Effector memory CD8-positive, alpha-beta T cell (primary cell): ENCODE results near the gene SRR.

Source experiments
- ATAC-seq: fragments of 150-1000 bp; cut with Tn5 transposase; replicated peaks from 2 replicates; pipeline ENCODE4 v1.10.0; 2021; ENCODE audit warnings: mild to moderate bottlenecking, moderate library complexity
- DNase-seq, 3 experiments: peaks; one replicate each; pipeline ENCODE4 v3.0.0; 2021
- H3K27ac Mint-ChIP-seq, 2 donors: one replicate each; pipeline ENCODE4 v1.8.0; 2022; ENCODE audit warnings: mild to moderate bottlenecking in 2 of 2, mixed read lengths in 2 of 2, moderate library complexity in 2 of 2
- H3K27me3 Mint-ChIP-seq, 2 donors: one replicate each; pipeline ENCODE4 v1.8.0; 2022; ENCODE audit warnings: mixed read lengths in 2 of 2
- H3K36me3 Mint-ChIP-seq: one replicate; pipeline ENCODE4 v1.8.0; 2022; ENCODE audit warnings: mild to moderate bottlenecking, moderate library complexity, mixed read lengths; ENCODE audit not compliant: insufficient read depth
- H3K4me1 Mint-ChIP-seq, 2 donors: one replicate each; pipeline ENCODE4 v1.8.0; 2022; ENCODE audit warnings: low read depth in 2 of 2, mixed read lengths in 2 of 2
- H3K4me3 Mint-ChIP-seq, 2 donors: one replicate each; pipeline ENCODE4 v1.8.0; 2022; ENCODE audit warnings: mild to moderate bottlenecking in 2 of 2, mixed read lengths in 2 of 2, moderate library complexity in 2 of 2
- H3K9me3 Mint-ChIP-seq, 2 donors: one replicate each; pipeline ENCODE4 v1.8.0; 2022; ENCODE audit warnings: mixed read lengths in 2 of 2

Gene SRR

DNA sequence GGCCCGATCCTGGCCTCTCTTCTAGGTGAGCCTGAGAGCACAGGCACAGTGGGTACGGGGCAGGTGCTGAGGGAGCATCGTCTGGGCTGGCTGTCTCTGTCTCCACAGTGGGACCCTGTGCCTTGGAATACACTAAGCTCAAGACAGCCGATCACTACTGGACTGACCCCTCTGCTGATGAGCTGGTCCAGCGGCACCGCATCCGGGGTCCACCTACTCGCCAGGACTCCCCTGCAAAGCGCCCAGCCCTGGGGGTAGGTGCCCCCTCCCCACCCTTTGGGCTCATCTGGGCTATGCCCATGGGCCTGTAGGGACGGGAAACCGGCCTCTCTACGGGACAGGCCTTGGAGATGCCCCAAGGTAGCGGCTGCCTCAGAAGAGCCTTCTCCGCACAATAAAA lies 59.1 kb downstream of the SRR start:
- ATAC-seq (no peak), DNase-seq (no peak)
- Mint-ChIP-seq H3K27ac (peak overlapping the region in 1 of 2 donors; percentile 29), H3K36me3 (peaks cover 21% of the 10 kb centered on the region), H3K4me1 (peaks cover 0 to 4% of the 10 kb centered on the region in 2 donors), H3K27me3 (no peaks in the 10 kb centered on the region), H3K9me3 (no peaks in the 10 kb centered on the region), H3K4me3 (no peak overlapping the region)

DNA sequence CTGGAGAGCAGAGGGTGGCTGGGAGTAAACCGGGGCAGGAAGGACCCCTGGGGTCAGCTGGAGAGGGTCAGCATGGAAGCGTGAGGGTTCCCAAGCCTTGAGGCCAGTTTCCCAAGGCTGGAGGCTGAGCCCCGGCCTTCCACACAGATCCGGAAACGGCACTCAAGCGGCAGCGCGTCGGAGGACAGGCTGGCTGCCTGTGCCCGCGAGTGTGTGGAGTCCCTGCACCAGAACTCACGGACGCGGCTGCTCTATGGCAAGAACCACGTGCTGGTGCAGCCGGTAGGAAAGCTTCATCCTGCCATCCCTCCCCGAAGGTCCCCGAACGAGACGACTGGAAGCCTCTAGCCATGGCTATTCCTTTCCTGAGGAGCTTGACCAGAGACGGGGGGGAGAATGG lies 59.6 kb downstream of the SRR start:
- no peak for DNase-seq
- no peaks in the 10 kb centered on the region for H3K27me3 Mint-ChIP-seq
- no peaks in the 10 kb centered on the region for H3K9me3 Mint-ChIP-seq
- ATAC-seq = no peak
- H3K36me3 Mint-ChIP-seq = peaks cover 21% of the 10 kb centered on the region
- H3K4me1 Mint-ChIP-seq = peaks cover 0 to 4% of the 10 kb centered on the region in 2 donors
- H3K4me3 Mint-ChIP-seq = no peak overlapping the region
- no peak overlapping the region for H3K27ac Mint-ChIP-seq

DNA sequence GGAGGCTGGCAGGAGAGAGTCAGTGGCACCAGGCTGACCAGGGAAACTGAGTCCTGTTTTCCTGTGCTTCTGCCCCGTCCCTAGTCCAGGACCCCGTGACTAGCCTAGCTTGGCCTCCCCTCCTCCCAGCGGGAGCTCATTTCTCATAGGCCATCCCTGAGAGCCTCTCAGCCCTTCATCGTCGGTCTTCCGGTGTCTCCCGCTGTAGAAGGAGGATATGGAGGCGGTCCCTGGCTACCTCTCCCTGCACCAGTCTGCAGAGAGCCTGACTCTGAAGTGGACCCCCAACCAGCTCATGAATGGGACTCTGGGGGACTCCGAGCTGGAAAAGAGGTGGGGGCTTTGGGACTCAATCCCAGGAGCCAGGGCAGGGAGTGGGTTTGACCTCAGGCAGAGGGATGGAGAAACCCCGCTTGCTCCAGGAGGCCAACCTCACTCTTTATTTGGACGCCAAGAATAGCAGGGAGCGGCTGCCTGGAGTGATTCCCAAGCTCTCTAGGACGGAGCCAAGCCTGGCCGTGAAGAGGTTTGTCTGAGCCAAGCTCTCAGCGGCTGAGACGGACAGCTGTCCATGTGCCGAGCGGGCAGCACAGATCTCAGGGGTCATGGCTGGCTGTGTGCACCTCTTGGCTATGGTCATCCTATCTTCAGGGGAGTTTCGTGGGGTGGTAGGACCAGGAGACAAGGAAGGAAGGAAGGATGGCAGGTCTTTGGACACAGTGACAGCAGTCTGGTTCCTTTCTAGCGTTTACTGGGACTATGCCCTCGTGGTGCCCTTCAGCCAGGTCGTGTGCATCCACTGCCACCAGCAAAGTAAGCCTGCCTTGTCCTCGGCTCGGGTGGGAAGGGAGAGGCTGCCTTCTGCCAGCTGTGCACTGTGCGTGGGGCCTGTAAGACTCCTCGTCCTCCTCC lies 60.4 kb downstream of the SRR start:
- no peaks in the 10 kb centered on the region for H3K9me3 Mint-ChIP-seq
- DNase-seq = no peak
- no peak overlapping the region for H3K27ac Mint-ChIP-seq
- peaks cover 18% of the 10 kb centered on the region for H3K36me3 Mint-ChIP-seq
- no peak for ATAC-seq
- peaks cover 0 to 4% of the 10 kb centered on the region in 2 donors for H3K4me1 Mint-ChIP-seq
- no peaks in the 10 kb centered on the region for H3K27me3 Mint-ChIP-seq
- no peak overlapping the region for H3K4me3 Mint-ChIP-seq

DNA sequence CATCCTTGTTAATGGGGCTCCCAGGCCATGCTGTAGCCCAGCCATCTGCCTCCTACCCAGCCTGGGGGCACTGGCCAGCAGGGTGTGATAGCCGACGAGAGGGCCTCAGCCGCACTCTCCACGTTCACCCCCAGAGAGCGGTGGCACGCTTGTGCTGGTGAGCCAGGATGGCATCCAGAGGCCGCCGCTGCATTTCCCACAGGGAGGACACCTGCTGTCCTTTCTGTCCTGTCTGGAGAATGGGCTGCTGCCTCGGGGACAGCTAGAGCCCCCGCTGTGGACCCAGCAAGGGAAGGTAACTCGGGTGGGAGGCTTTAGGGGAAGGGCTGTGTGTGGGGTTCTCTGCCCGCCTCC lies 61.0 kb downstream of the SRR start:
- ATAC-seq (no peak), DNase-seq (no peak)
- H3K9me3 Mint-ChIP-seq = no peaks in the 10 kb centered on the region
- H3K4me3 Mint-ChIP-seq = no peak overlapping the region
- H3K36me3 Mint-ChIP-seq = peaks cover 18% of the 10 kb centered on the region
- H3K27ac Mint-ChIP-seq = no peak overlapping the region
- H3K27me3 Mint-ChIP-seq = no peaks in the 10 kb centered on the region
- H3K4me1 Mint-ChIP-seq = peaks cover 0 to 4% of the 10 kb centered on the region in 2 donors

DNA sequence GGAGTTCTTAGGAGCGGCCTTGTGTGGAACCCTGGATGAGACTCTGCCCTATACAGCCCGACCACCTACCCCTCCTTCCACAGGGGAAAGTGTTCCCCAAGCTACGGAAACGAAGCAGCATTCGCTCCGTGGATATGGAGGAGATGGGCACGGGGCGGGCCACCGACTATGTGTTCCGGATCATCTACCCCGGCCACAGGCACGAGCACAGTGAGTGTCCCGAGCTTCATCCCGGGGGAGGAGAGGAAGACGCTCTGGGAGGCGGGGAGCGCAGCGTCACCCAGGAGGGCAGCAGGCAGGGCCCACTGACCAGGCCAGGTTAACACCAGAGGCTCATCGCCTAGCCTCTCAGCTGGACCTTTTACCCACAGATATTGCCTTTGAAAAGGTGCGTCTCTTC lies 61.4 kb downstream of the SRR start:
- ATAC-seq (no peak), DNase-seq (no peak)
- peaks cover 19% of the 10 kb centered on the region for H3K36me3 Mint-ChIP-seq
- H3K9me3 Mint-ChIP-seq = no peaks in the 10 kb centered on the region
- H3K27me3 Mint-ChIP-seq = no peaks in the 10 kb centered on the region
- peaks cover 0 to 4% of the 10 kb centered on the region in 2 donors for H3K4me1 Mint-ChIP-seq
- H3K4me3 Mint-ChIP-seq = no peak overlapping the region
- H3K27ac Mint-ChIP-seq = no peak overlapping the region

DNA sequence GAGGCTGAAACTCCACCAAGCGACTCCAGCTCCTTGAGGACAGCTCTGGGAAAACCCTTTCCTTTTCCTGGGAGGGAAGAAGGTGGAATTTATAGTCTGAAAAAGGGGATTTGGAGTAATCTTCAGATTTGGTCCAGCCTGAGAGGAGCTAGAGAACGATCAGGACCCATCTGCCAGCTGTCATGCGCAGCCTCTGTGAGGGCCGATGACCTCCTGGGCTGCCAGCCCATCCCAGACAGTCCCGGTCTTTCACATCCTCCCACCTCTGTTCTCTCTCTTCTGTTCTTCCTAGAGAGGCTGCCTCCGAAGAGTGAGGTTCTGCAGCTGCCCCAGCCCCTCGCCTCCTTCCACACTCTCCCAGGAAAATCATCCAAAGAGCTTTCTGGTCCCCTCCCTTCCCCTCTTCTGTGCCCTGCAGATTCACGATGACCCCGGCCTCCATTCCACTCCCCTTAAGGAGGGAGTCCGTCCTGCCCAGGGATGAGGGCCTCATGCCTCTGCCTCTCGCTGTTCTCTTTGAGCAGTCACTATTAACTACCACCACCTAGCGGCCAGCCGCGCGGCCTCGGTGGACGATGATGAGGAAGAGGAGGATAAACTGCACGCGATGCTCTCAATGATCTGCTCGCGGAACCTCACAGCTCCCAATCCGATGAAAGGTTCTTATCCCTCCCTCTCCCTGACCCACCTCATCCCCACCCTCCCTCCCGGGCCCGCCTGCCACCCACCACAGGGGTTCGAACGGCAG lies 63.2 kb downstream of the SRR start:
- no peaks in the 10 kb centered on the region for H3K9me3 Mint-ChIP-seq
- ATAC-seq (no peak), DNase-seq (no peak)
- no peak overlapping the region for H3K27ac Mint-ChIP-seq
- no peaks in the 10 kb centered on the region for H3K4me1 Mint-ChIP-seq
- H3K27me3 Mint-ChIP-seq = no peaks in the 10 kb centered on the region
- H3K36me3 Mint-ChIP-seq = peaks cover 18% of the 10 kb centered on the region
- no peak overlapping the region for H3K4me3 Mint-ChIP-seq

DNA sequence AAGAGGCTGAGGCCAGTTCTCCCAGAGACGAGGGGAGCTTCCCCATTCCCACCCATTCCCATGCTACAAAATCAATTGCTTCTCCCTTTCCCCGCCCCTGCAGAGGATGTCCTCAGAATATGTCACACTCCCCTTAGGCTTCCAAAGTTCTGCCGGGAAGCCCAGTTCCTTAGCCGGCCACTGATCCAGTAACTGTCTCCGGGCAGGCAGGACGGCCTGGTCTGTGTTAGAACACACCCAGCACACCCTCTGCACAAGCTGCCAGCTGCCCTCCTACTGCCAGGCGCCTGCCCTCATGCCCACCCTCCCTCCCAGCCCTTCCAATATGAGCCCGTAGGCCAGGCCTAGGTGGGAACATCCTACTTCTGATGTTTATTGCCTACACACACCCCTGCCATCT lies 64.6 kb downstream of the SRR start:
- ATAC-seq (no peak), DNase-seq (no peak)
- H3K36me3 Mint-ChIP-seq = peaks cover 18% of the 10 kb centered on the region
- no peaks in the 10 kb centered on the region for H3K27me3 Mint-ChIP-seq
- no peak overlapping the region for H3K27ac Mint-ChIP-seq
- H3K4me1 Mint-ChIP-seq = no peaks in the 10 kb centered on the region
- H3K4me3 Mint-ChIP-seq = no peak overlapping the region
- no peaks in the 10 kb centered on the region for H3K9me3 Mint-ChIP-seq

DNA sequence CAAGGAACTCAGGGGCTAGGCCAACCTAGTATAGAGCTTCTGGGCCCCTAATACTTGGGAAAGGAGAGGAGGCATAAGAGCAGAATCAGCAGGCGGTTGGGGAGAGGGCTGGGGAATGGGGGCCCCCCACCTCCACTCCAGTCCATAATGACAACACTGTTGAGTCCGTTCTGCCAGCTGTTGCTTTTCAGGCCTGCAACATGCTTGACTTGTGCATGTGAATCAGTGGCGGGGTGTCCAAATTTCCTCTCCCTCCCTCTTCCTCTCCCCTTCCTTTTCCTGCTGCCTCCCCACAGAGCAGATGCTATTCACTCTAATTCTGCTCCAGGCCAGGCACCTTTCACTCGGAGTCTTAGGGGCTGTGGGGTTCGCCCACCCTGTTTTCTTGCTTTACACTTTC lies 65.3 kb downstream of the SRR start:
- Mint-ChIP-seq H3K27me3 (no peaks in the 10 kb centered on the region), H3K36me3 (peaks cover 14% of the 10 kb centered on the region), H3K27ac (peak overlapping the region in 1 of 2 donors; percentile 57), H3K4me1 (no peaks in the 10 kb centered on the region), H3K9me3 (no peaks in the 10 kb centered on the region), H3K4me3 (no peak overlapping the region)
- no peak for ATAC-seq
- DNase-seq = no peak

DNA sequence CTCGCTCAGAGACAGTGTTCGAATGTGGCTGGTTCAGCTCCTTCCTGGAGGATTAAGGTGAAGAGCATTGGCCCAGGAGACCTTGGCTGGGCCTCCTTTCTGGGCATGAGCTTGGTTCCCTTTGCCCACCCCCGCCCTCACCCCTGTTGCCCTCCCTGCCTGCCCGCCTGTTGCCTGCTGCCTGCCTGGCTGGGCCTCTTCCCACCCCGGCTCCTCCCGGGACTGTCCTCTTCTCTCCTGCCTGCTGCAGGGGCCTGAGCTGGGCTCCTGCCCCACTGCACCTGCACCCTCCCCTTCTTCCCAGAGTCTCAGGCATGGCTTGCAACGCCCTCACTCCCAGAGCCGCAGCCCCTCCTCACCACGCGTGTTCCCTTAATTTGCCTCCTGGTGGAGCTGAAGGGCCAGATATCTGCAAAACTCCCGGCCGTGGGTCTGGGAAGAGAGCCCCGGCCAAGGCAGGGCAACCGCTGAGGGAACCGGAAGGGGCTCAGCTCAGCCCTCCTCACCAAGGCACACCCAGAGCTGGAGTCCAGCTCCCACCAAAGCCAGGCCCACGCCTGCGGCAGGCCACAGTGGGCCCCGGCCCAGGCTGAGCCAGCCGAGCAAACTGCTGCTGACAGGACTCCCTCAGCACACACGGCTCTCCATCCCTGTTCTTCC lies 65.9 kb downstream of the SRR start:
- ATAC-seq (no peak), DNase-seq (no peak)
- H3K36me3 Mint-ChIP-seq = peaks cover 17% of the 10 kb centered on the region

DNA sequence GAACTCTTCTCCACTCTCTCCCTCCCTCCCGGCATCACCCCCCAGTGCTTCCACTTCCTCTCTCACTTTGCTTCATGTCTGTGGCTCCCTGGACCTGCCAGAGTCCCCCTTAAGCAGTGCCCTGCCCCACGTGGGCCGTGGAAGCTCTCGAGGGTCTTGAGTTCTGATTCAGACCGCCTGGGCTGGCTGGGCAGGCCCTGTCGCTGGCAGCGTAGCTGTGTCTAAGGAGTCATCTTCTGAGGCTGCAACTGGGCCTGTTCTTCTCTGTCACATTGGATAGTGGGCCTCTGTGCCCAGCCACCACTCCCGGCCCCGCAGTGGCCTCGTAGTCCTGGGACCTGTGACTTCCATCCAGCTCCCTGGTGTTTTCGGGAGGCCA lies 66.5 kb downstream of the SRR start:
- Mint-ChIP-seq H3K4me1 (no peaks in the 10 kb centered on the region), H3K36me3 (peaks cover 17% of the 10 kb centered on the region), H3K27me3 (no peaks in the 10 kb centered on the region), H3K27ac (peak overlapping the region; percentile 44 to 68), H3K9me3 (no peaks in the 10 kb centered on the region), H3K4me3 (no peak overlapping the region)
- ATAC-seq (no peak), DNase-seq (no peak)

More for the DNA sequence above, 65.9 kb downstream of the SRR start:
- H3K27ac Mint-ChIP-seq = peak overlapping the region; percentile 57 to 68
- H3K4me3 Mint-ChIP-seq = no peak overlapping the region
- no peaks in the 10 kb centered on the region for H3K9me3 Mint-ChIP-seq
- H3K27me3 Mint-ChIP-seq = no peaks in the 10 kb centered on the region
- H3K4me1 Mint-ChIP-seq = no peaks in the 10 kb centered on the region

DNA sequence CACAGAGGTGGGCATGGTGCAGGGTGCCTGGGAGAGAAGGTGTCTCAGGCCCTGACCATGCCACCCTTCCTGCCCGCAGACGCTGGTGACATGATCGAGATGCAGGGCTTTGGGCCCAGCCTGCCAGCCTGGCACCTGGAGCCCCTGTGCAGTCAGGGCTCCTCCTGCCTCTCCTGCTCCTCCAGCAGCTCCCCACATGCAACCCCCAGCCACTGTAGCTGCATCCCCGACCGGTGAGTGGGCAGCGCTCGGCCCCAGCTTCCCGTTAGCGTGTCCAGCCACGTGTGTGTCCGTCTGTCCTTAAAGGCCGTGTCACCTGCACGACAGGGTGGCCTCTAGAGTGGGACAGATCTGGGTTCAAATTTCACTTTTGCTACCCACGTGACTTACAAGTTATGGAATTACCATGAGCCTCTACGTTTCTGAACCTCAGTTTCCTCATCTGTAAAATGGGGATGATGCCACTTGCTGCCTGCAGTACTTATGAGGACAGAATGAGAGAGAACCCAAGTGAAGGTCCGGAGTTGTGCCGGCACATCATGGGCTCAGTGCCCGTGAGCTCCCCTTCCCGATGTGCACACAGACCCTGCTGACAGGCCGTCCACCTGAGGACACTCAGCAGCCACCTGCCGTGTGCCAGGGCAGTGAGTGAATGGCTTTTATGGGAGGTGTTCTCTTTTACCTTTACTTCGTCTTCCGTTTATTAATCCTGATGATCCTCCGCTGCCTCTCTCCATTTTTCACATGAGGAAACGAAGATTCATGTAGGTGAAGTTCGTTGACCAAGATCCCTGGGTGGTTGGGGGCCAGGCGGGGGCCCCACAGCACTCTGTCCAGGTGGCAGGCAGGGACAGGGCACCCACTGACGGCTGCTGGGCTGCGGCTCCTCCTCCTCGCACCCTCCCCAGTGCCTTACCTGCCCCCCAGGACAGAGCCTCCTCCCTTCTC lies 67.7 kb downstream of the SRR start:
- peak overlapping the region in 1 of 2 donors; percentile 8 for H3K27ac Mint-ChIP-seq
- peaks cover 10% of the 10 kb centered on the region for H3K36me3 Mint-ChIP-seq
- no peak for ATAC-seq
- no peak overlapping the region for H3K4me3 Mint-ChIP-seq
- no peak for DNase-seq
- no peaks in the 10 kb centered on the region for H3K27me3 Mint-ChIP-seq
- no peaks in the 10 kb centered on the region for H3K4me1 Mint-ChIP-seq
- H3K9me3 Mint-ChIP-seq = no peaks in the 10 kb centered on the region

DNA sequence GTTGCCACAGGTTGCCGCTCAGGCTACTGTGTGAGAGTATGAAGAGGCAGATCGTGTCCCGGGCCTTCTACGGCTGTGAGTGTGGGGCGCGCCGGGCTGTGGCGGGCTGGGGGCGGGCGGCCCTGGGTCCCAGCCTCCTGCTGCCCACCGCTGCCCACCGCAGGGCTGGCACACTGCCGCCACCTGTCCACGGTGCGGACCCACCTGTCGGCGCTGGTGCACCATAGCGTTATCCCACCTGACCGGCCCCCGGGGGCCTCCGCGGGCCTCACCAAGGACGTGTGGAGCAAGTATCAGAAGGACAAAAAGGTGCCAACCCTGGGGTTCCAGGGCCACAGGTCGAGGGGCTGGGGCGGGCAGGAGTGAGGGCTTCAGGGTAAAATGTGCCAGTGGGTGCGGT lies 68.4 kb downstream of the SRR start:
- H3K27me3 Mint-ChIP-seq = no peaks in the 10 kb centered on the region
- no peaks in the 10 kb centered on the region for H3K4me1 Mint-ChIP-seq
- no peak overlapping the region for H3K4me3 Mint-ChIP-seq
- no peak for ATAC-seq
- H3K36me3 Mint-ChIP-seq = peaks cover 15% of the 10 kb centered on the region
- no peak for DNase-seq
- H3K9me3 Mint-ChIP-seq = no peaks in the 10 kb centered on the region
- no peak overlapping the region for H3K27ac Mint-ChIP-seq

DNA sequence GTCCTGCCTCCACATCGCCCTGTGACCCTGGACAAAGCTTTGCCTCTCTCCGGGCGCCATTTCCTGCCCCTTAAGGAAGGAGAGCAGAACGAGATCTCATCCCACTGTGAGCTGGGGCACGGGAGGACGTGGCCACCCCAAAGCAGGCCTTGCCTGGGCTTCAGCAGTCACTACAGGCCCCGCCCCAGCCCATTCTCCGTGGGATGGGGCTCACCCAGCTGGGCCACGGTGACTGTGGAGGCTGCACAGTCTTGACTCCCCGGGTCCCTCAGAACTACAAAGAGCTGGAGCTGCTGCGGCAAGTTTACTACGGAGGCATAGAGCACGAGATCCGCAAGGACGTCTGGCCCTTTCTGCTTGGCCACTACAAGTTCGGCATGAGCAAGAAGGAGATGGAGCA lies 68.9 kb downstream of the SRR start:
- ATAC-seq (no peak), DNase-seq (no peak)
- no peak overlapping the region for H3K27ac Mint-ChIP-seq
- no peaks in the 10 kb centered on the region for H3K4me1 Mint-ChIP-seq
- H3K36me3 Mint-ChIP-seq = peaks cover 16% of the 10 kb centered on the region
- no peak overlapping the region for H3K4me3 Mint-ChIP-seq
- H3K27me3 Mint-ChIP-seq = no peaks in the 10 kb centered on the region
- no peaks in the 10 kb centered on the region for H3K9me3 Mint-ChIP-seq
